Superior temporal gyrus (tissue), 1 donor: ENCODE data around the gene ACYP2.
"Not testable (repeated sequence)": the region's sequence is repeated elsewhere in the genome, so short reads cannot be mapped to it uniquely, and the experiment has no call there.

ENCODE experiments used
- DNase-seq: peaks from one replicate; pipeline ENCODE4 v3.0.0-alpha.2; 2016; ENCODE audit errors: extremely low spot score

ACYP2 gene

DNA sequence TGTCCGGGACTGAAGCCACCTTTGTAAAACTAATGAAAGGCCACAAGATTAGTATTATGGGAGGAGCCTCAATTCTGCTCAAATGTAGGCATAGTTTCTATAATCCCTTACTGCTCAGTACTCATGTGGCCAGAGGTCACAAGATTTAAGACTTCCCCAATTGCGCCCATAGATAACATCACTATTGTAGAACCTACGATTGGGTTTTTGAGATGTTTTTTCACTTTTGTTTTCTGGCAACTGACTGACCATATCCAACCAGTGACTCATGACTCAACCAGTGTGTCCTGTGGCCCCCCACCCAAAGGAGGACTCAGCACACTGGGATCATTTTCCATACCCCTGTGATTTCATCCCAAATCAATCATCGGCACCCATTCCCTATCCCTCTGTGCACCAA is 155.8 kb downstream of the ACYP2 start:
- DNase-seq, result no peak

DNA sequence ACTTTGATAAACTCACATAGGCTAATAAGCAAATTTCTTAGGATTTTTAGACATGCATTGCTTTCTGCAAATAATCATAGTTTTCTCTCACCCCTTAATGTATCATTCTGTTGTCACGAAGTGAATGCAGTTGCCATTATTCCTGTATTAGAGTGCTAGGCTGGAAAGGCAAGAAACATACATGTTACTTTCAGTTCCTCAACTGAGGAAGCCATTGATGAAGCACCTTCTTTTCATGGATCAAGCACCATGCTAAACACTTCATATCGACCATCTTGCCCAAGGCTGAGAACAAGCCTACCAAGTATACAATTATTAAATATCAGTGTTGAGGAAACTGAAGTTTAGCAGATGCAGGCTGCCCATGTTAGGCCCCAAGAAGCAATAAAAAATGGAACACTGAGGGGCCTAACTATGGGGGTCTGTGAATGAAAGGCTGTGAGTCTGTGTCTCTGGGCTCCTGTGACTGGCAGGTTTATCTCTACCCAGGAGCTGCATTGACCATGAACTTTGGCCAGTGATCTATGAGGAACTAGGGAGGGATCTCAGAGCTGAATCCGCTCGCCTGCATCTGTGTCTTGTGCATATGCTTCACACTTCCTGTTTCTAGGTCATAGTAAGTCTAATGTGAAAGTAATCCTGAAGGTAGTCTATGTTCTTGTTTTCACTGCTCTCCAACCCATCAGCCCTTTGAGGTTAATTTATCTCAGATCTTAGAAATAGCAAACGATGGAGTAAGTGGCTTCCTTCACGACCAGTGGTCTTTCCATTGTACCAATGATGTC is 156.6 kb downstream of the ACYP2 start:
- no peak for DNase-seq

DNA sequence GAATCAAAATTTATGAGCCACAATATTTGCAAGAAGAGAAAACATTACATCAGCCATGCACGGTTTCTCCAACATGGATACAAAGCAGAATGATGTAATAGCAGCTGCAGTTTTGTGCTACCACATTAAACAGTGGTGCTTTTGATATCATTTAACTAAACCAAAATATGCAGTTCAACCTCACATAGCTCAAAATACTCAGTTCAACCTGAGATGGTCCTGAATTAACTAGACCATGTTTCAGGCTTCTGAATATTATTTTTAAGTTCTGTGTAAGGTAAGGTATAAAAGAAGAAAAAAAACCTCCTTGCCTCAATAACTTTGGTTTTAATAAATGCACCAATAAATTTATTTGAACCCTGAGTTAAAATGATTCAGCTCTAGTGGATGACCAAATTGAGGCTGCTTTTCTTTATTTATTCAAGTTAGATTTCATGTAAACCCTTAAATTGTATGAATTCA is 159.4 kb downstream of the ACYP2 start:
- DNase-seq, result peak; percentile 82

DNA sequence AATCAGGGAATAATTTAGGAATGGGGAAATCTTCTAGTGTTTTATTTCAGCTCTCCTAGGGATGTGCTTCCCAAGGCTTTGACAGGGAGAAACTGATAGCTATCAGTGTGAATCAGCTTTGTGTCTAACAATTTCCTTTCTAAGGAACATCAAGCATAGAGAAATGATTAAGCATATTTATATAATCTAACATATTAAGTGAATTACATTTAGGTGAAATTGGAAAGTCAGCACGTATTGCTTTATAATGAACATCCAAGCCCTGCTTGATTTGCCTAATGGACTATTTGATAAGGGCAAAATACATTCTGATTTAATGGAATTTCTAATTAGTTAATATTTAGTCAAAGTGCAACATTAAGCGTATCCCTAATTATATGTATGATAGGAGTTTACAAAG is 160.1 kb downstream of the ACYP2 start:
- peak; percentile 63 for DNase-seq

DNA sequence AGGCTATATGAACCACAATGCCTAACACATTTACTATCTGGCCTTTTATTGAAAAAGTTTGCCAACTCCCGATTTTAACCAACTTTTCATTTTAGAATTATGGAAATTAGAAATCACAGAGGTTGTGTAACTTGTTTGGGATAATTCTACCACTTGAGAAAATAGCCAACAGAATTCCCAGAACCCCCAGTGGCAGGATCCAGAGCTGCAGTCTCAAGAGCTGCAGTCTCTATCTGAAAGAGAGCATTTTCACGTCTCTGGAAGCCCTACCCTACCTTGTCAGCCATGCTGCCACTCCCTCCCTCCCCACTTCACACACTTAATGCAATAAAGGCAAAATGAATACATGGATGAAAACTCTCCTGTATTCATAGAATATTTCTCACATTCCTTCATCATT is 164.0 kb downstream of the ACYP2 start:
- no peak for DNase-seq

DNA sequence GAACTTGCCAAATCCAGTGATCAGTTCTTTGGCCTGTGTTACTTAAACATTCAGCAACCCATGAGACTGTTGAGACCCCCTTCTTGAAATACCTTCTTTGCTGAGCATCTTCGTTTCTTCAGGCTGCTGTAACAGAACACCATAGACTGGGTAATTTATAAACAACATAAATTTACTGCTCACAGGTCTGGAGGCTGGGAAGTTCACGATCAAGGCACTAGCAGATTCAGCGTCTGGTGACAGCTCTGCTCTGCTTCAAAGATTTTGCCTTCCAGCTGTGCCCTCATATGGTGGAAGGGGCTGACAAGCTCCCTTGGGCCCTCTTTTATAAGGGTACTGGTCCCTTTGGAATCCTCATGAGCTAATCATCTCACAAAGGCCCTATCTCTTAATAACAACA is 169.4 kb downstream of the ACYP2 start:
- DNase-seq, result no peak

DNA sequence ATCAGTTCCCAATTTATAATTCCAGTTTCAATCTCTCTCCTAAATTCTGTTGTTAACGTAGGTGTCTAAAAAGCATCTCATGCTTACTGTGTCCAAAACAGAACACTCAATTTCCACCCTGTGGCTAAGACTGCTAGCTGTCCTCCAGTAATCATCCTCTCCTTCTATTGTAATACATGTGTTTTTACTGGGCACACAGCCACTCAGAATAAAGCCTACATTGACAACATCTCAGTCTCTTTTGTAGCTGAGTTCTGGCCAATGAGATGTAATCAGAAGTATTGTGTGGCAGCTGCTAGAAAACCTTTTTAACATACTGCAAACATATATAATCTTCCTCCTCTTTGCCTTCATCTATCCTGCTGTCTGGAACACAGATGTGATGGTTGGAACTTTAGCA is 170.0 kb downstream of the ACYP2 start:
- DNase-seq, result no peak

DNA sequence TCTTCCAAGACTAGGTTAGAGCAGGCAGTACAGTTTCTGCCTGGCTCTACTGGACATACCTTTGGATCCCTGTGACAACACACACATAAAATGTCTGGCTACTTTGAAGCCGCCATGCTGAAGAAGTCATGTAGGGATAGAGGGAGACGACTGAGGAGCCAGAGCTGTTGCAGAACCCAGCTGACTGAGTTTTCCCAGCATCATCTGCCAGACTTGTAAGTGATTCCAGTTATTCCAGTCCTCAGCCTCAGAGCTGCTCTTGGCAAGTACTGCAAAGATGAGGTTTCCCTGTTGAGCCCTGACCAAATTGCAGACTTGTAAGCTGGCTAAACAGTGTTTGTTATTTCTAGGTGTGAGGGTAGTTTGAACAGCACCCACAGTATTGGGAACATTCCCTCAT is 172.1 kb downstream of the ACYP2 start:
- no peak for DNase-seq

DNA sequence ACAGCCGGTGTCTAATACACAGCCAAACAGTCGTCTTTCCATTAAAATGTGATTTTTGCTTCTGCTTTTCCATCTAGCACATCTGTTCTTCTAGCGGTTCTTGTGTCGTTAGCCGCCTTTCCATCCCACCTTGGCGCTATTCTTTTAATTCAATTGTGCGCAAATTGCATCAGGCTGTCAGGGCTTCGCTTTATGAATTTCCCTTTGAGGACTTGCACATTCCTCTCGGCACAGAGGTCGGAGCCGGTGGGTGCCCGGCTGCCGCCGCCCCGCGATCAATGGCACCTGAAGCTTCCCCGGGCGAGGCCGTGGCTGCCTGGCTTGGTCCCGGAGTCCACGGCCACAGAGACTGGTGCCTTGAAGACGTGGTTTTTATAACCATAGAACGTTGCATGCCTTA is 174.5 kb downstream of the ACYP2 start:
- no peak for DNase-seq

DNA sequence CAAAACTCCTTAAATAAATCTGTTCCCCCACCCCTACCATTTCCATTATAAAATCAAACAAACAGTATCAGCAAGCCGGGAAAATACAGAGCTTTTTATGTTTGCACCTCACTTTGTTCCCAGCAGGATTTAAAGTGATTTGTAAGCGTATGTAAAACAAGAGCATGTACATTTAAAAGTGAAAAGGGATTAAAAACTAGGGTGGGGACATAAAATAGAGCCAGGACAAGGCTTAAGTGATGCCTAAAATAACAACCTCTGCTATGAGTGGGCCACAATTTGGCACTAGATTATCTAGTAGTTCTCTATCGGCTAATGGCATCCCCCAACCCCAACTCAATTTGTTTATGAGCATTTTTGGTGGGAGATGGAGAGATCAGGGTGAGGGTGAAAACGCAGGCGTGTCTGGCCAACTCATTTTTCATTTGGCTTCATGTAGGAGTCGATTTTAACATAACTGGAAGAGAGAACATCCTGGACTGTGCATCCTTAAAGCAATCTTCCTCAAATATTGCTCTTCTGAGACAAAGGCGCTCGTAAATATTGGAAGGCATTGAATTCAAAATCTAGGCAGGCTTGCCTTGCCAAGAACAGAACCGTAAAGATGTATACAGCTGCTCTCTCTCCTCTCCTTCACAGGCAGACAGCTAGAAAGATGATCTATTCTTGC is 175.1 kb downstream of the ACYP2 start:
- DNase-seq, result peak; percentile 63

DNA sequence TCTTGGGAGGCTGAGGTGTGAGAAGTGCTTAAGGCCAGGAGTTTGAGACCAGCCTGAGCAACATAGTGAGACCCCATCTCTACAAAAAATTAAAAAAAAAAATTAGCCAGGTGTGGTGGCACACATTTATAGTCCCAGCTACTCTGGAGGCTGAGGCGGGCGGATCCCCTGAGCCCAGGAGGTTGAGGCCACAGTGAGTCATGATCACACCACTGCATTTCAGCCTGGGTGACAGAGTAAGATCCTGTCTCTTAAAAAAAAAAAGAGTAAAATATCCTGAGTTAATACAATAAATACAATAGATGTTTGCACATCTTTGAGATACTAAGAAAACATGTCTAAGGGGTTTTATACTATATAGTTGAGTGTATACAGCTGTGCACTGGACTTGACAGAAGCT is 179.2 kb downstream of the ACYP2 start:
- DNase-seq, result not testable (repeated sequence)

DNA sequence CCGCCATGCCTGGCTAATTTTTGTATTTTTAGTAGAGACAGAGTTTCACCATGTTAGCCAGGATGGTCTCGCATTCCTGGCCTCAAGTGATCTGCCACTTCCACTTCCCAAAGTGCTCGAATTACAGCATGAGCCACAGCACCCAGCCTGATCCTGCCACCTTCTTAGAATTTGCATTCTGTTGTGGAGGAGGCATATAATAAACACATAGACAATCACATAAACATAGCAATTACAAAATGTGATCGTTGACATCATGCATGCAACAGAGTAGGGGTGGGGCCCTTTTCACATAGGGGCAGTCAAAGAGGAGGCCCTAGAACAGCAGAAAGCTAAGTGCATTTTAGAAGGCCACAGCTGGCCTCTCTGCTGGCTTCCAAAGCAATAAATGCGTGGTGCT is 180.5 kb downstream of the ACYP2 start:
- DNase-seq, result no peak

DNA sequence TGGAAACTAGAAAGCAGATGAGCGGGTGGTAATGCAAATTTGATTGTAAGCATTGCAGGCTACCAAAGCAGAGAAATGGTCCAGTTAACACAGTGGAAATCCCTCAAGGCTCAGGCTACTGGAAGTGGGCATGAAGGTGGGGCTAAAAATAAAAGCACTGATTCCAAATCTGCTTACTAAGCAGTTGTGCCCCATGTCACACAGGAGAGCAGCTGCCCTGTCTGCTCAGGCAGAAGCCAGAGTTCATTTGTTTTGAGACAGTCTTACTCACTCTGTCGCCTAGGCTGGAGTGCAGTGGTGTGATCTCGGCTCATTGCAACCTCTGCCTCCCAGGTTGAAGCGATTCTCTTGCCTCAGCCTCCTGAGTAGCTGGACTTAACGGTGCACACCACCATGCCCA is 183.1 kb downstream of the ACYP2 start:
- no peak for DNase-seq

DNA sequence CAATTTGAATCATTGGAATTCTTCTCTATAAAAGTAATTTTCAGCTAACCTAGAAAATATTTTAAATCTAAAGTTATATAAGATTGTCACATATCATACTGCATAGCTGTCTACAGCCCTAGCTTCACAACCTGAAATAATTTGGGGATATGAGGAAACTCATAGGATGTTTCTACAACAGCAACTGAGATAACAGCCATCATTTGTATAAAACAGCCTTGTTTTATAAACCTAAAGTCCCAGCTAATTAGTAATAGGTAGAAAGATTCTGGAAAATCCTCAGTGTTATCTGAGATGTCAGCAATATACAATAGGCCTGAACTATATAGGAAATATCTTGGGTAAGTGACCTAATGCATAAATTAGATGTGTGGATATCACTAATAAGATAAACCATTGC is 188.2 kb downstream of the ACYP2 start:
- DNase-seq, result no peak

DNA sequence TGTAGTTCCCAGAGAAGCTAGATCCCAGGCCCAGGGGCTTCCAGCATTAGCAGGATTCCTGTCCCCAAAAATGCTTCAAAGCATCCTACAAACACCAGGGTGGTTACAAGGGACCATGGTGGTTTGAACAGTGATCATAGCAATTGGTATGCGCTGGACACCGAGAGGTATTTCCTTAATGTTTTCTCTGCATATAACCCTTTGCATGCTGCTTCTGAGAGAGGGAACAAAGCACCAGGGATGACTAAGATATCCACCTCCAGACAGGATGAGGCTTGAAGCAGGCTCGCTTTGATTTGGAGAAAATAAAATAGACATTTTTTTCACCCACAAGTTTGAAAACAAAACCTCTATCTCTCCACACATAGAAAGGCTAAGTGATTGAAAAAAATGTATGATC is 191.1 kb downstream of the ACYP2 start:
- no peak for DNase-seq

DNA sequence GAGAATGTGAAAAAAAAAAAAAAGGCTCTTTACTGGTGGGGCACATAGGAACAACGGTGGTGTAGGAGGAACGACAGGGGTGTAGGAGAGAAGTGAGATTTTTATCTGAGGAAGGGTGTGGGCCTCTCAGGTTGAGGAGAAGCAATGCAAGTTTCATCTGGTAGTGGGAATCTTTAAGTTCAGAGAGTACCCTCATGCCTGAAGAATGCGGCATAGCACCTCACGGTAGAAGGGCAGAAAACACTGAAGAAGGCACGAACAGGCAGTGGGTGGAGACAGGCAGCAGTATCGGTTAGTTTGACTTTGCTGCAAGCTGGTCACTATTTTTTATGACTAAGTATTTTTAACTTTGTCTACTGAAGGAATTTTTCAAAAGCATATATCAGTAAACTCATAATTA is 192.8 kb downstream of the ACYP2 start:
- no peak for DNase-seq

DNA sequence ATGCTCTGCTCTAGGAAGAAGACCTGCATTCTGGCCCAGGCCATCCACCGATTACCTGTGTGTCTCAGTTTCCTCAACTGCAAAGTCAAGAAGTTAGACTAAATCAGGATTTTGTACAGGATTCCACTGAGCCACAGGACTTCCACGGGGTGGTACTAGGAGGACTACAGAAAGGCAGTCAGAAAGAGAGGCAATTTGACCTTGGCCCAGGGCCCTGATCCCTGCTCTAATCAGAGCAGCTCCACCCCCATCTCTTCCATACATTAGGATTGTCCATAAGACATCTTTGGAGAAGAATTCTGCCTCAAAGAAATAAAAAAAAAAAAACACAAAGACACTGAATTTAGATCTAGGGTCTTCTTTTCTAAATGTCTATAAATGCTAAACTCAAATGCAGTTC is 193.4 kb downstream of the ACYP2 start:
- DNase-seq, result no peak

DNA sequence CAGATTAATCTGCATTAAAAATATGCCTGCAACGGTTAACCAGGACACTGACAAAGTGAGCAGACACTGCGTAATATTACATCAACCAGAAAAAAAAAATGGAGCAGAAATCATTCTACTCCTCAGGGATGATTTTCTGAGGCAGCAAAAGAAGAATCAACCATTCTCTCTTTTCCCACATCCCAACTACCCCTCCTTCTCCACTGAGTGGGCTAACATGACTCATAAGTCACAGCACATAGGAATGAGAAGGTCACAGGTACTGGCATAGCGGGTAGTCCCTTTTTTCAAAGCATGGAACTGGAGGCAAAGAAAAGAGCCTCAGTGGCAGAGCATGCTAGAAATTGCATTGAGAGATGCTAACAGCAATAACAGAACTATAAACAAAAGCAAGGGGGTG is 194.9 kb downstream of the ACYP2 start:
- no peak for DNase-seq

DNA sequence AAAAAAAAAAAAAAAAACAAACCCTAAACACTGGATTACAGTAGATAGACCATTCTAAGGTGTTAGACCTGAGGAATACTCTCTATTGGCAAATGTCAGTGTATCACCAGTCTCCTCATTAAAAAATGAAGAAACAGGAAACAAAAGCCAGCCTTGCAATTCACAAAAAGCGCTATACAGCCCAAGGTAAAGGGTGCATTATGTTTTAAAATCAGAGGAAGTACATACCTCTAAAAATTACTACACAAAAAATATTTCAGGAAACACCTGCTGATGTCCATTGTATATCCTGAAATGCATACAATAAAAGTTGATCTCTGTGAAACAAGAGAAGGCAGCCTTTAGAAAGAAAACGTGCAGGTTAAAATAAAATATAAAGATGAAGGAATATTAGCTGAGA is 195.5 kb downstream of the ACYP2 start:
- no peak for DNase-seq

DNA sequence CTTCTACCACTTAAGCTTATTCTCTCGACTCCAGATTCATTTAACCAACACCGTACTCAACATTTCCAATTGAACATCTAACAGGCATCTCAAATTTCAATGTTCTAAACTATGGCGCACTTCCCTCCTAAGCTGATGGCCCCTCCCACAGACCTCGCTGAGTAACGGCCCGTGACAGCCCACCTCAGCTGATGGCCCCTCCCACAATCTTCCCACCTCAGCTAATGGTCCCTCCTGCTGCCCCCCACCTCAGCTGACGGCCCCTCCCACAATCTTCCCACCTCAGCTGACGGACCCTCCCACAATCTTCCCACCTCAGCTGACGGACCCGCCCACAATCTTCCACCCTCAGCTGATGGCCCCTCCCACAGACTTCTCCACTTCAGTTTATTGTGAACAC is 197.7 kb downstream of the ACYP2 start:
- no peak for DNase-seq

DNA sequence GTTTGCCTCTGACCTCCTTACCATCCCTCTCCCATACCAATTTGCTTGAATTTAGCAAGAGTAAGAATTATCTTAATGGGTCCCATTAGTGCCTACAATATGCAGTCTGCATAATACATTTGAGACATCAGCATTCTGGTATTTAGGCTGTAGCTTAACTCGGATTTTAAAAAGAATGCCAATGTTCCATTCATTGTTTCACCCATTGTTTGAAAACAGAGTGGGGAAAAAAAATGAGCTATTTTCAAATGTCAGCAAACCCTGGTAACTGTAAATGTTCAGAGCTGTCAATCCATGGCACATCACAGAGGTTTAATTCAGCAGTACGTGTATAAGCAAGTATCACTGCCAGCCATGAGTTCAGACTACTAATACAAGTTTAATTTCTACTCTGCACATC is 202.6 kb downstream of the ACYP2 start:
- DNase-seq, result no peak

DNA sequence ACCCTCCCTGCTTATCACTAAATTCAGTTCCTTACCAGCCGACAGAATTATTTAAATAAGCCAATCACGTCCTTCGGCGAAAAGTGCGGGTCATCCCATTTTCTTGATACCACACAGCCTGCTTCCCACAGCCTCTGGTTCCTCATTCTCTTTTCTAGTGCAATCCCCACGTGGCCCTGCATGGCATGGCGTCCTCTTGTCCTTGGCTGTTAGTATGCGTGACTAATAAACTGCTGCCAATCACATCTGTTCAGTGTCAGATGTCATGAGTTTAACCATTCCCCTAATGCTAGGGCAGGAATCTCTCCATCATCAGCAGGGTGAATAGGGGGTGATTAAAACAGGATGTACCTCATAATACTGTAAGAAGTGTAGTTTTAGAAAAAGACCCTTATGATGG is 203.4 kb downstream of the ACYP2 start:
- DNase-seq, result no peak

DNA sequence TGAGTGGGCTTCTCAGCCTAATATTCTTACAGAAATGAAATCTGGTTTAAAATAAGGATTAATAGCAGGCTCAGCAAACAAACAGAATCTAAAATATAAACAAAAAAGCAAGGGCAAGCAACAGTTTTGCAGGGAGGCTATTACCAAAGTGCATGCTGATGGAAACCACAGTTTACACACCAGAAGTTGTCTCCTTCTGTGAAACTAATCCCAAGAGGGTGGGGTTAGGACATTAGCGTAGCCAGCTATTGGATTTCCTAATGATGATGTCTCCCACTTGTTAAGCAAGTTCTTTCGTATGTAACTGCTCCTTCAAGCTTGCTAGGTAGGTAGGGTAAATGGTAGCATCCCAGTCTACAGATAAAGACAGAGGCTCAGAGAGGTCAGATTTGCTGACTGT is 205.6 kb downstream of the ACYP2 start:
- DNase-seq, result no peak

DNA sequence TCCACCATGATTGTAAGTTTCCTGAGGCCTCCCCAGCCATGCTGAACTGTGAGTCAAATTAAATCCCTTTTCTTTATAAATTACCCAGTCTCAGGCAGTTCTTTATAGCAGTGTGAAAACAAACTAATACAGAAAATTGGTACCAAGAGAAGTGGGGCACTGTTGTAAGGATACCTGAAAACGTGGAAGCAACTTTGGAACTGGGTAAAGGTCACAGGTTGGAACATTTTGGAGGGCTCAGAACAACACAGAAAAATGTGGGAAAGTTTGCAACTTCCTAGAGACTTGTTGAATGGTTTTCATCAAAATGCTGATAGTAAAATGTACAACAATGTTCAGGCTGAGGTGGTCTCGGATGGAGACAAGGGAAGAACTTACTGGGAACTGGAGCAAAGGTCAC is 209.1 kb downstream of the ACYP2 start:
- not testable (repeated sequence) for DNase-seq
